ENCODE data around the gene NAALADL2. TPM values are rescaled to one million over a fixed set of nuclear protein-coding genes. Genes with fewer than 3 reads are reported as not detected.

NAALADL2 gene
- total and polyA plus RNA-seq, 2 of the 8 experiments (the other 6 are each of a cell fraction or from before 2014, with no cell fraction given) = 0.12 to 0.22 TPM

DNA sequence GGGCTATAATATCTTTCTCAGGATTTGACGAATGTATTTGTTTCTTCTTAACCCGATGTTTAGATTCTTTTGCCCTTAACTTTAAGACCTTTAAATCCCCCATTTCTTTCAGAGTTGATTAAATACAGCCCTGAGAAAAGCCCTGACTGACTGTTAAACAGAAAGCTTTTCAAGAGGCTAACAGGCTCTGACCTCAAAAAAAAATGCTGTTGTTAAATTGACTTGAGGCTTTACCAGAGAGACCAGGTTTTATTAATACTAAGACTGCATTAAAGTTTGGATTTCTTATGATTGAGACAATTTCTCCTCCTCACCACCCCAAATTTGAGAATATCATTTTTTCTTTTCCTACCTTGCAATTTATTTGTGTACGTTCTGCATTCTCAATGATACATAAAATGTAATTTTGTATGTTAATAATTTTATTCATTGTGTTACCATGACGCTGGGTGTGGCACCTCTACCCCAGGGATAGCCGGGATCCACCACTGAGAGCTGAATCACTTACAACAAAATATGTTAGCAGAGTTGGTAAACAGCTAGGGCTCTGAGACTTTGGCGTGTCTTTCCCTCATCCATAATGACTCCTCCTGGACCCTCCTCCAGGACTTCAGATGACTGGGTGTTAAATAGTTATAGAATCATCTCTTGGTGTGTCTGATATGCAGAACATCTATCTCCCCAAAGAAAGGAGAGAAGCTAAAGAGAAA, 753.5 kb downstream of the NAALADL2 start:
- CTCF ChIA-PET (ENCODE audit: partially characterized antibody) = no interaction called here
- Histone ChIP-seq H2BK20ac (ENCODE audit: low read length) (no peak overlapping the region), H3K4me3 (ENCODE audit: extremely low read depth in 1 of 4, insufficient read depth in 2 of 4, low read depth in 3 of 4, low read length in 4 of 4) (no peak overlapping the region), H3K4me2 (ENCODE audit: insufficient read depth in 1 of 2, low read depth in 2 of 2, low read length in 2 of 2) (no peak overlapping the region), H3K4me1 (replicated peaks in 1 of 4; ENCODE audit: control insufficient read depth in 3 of 4, insufficient read depth in 4 of 4, low read length in 3 of 4) (no peaks in the 10 kb centered on the region), H4K20me1 (replicated peaks in 1 of 2; ENCODE audit: control insufficient read depth in 1 of 2, insufficient read depth in 2 of 2, low read length in 2 of 2) (no peaks in the 10 kb centered on the region), H3K56ac (replicated peaks; ENCODE audit: insufficient read length, low read depth, low read length) (no peak overlapping the region), H3K23ac (ENCODE audit: insufficient read length) (no peak overlapping the region), H2AK5ac (ENCODE audit: low read depth, low read length) (no peak overlapping the region), H4K8ac (ENCODE audit: extremely low read depth, insufficient read depth, low read length) (no peak overlapping the region), H3K79me1 (ENCODE audit: low read depth, low read length) (no peaks in the 10 kb centered on the region), H3K27ac (ENCODE audit: low read depth, low read length) (no peak overlapping the region), H3K18ac (ENCODE audit: extremely low read depth, low read length) (no peak overlapping the region), H2BK12ac (ENCODE audit: low read depth, low read length) (no peak overlapping the region), H3K23me2 (ENCODE audit: low read depth, low read length) (no peaks in the 10 kb centered on the region), H3K27me3 (replicated peaks in 1 of 4; ENCODE audit: control insufficient read depth in 3 of 4, extremely low read depth in 1 of 4, insufficient read depth in 3 of 4, low read length in 3 of 4) (no peaks in the 10 kb centered on the region), H3K14ac (ENCODE audit: insufficient read length) (no peak overlapping the region), H3K9me3 (ENCODE audit: insufficient read depth in 2 of 2, low read depth in 1 of 2, low read length in 1 of 2) (no peaks in the 10 kb centered on the region), H2AFZ (ENCODE audit: low read length) (no peak overlapping the region), H2BK120ac (replicated peaks; ENCODE audit: low read depth, low read length) (no peak overlapping the region), H3K79me2 (ENCODE audit: control insufficient read depth in 1 of 2, insufficient read depth in 2 of 2, low read length in 2 of 2) (no peaks in the 10 kb centered on the region), H3K9ac (replicated peaks in 1 of 4; ENCODE audit: extremely low read depth in 1 of 4, low read depth in 3 of 4, low read length in 3 of 4) (no peak overlapping the region), H2BK5ac (ENCODE audit: low read depth, low read length) (no peak overlapping the region), H4K5ac (ENCODE audit: insufficient read length, low read depth, low read length) (no peak overlapping the region), H3K36me3 (ENCODE audit: control insufficient read depth in 2 of 4, insufficient read depth in 4 of 4, low read length in 3 of 4) (no peaks in the 10 kb centered on the region), H2BK15ac (ENCODE audit: low read length) (no peak overlapping the region), H3K4ac (replicated peaks; ENCODE audit: insufficient read length, low read depth, low read length) (no peak overlapping the region), H4K91ac (replicated peaks; ENCODE audit: insufficient read length, low read length) (no peak overlapping the region)
- DNase-seq (ENCODE audit: low read depth in 1 of 2, low spot score in 2 of 2) (no peak), FAIRE-seq (no peak)
- WGBS, 2 experiments (ENCODE audit: extremely low coverage in 1 of 2, insufficient coverage in 1 of 2, insufficient read length in 1 of 2, insufficient replicate concordance in 2 of 2, low coverage in 1 of 2, low lambda C conversion rate in 2 of 2, missing lambda C conversion rate in 1 of 2) = 86% methylated on average over 6 of the region's 6 CpGs; no CpG with 5 or more reads in 1 of the 2 experiments
- POLR2A ChIA-PET (ENCODE audit: partially characterized antibody) = no interaction called here
- no peak for TF ChIP-seq TAF1 (IDR thresholded peaks at IDR 0.05; ENCODE audit: low read depth, low read length)
- TF ChIP-seq NANOG (IDR thresholded peaks at IDR 0.05; ENCODE audit: insufficient read depth, low read depth, low read length, poor library complexity, severe bottlenecking) = no peak
- TF ChIP-seq MAFK (IDR thresholded peaks at IDR 0.05; ENCODE audit: low read depth, low read length) = no peak
- TF ChIP-seq BACH1 (IDR thresholded peaks at IDR 0.05; ENCODE audit: low read length) = no peak
- no peak for TF ChIP-seq CHD1 (IDR thresholded peaks at IDR 0.05; ENCODE audit: low read depth, low read length)
